SU-DHL-6 (cell line): ENCODE data around the gene CLDN5.

Experiments
- H2AFZ ChIP-seq: fragments of 200-600 bp; sonication (generic); 2 replicates; pipeline ENCODE4 v1.6.1; 2014; ENCODE audit warnings: low read depth, mild to moderate bottlenecking, moderate library complexity, mixed read lengths, antibody characterized with exemption, low read length; ENCODE audit not compliant: severe bottlenecking
- H3F3A ChIP-seq: fragments of 200-600 bp; shearing (Covaris generic); 2 replicates; pipeline ENCODE4 v1.6.0; 2016; ENCODE audit warnings: antibody characterized with exemption, mild to moderate bottlenecking; ENCODE audit not compliant: insufficient read depth
- H3K27ac ChIP-seq: fragments of 200-600 bp; sonication (generic); 2 replicates; pipeline ENCODE4 v1.5.1; 2016; ENCODE audit warnings: low read depth, mild to moderate bottlenecking, low read length, moderate library complexity, mixed read lengths
- H3K27me3 ChIP-seq: fragments of 200-600 bp; sonication (generic), shearing (Covaris generic); 2 replicates; pipeline ENCODE4 v1.6.0; 2014; ENCODE audit warnings: mild to moderate bottlenecking, low read length
- H3K36me3 ChIP-seq: fragments of 200-600 bp; sonication (generic); 2 replicates; pipeline ENCODE4 v1.6.1; 2014; ENCODE audit warnings: mild to moderate bottlenecking, low read length, mixed read lengths
- H3K4me2 ChIP-seq: fragments of 300-600, 200-600 bp; shearing (Covaris generic), sonication (generic); 2 replicates; pipeline ENCODE4 v1.6.0; 2014; ENCODE audit warnings: low read length, low read depth, mild to moderate bottlenecking; ENCODE audit not compliant: poor library complexity, severe bottlenecking
- H3K4me3 ChIP-seq: fragments of 200-600 bp; sonication (generic); 2 replicates; pipeline ENCODE4 v1.5.1; 2014; ENCODE audit warnings: antibody characterized with exemption, low read length, mild to moderate bottlenecking, mixed read lengths; ENCODE audit not compliant: insufficient read depth, poor library complexity, severe bottlenecking
- H3K79me2 ChIP-seq: fragments of 200-600 bp; sonication (generic); 2 replicates; pipeline ENCODE4 v1.6.1; 2014; ENCODE audit warnings: mild to moderate bottlenecking, low read length, moderate library complexity; ENCODE audit not compliant: insufficient read depth
- H3K9ac ChIP-seq: fragments of 200-600 bp; sonication (generic); 2 replicates; pipeline ENCODE4 v1.7.0; 2014; ENCODE audit warnings: mild to moderate bottlenecking, low read length
- H3K9me2 ChIP-seq: fragments of 200-600 bp; sonication (generic); replicated peaks from 2 replicates; pipeline ENCODE4 v1.6.1; 2014; ENCODE audit warnings: low read length; ENCODE audit not compliant: insufficient read depth
- H3K9me3 ChIP-seq: fragments of 200-600 bp; sonication (generic); 2 replicates; pipeline ENCODE4 v1.6.1; 2014; ENCODE audit warnings: low read length, mixed read lengths; ENCODE audit not compliant: insufficient read depth
- H4K20me1 ChIP-seq: fragments of 200-600 bp; sonication (generic); 2 replicates; pipeline ENCODE4 v1.6.1; 2014; ENCODE audit warnings: low read depth, mild to moderate bottlenecking, antibody characterized with exemption, low read length, moderate library complexity, mixed read lengths
- CTCF ChIP-seq: fragments of 200-600 bp; sonication (generic); IDR thresholded peaks from one replicate; pipeline ENCODE4 v1.5.1; 2017; ENCODE audit warnings: antibody characterized with exemption, mild to moderate bottlenecking, low read length, moderate library complexity; ENCODE audit not compliant: insufficient read depth, poor library complexity, severe bottlenecking
- EZH2phosphoT487 ChIP-seq: fragments of 200-600 bp; sonication (generic), shearing (Covaris generic); conservative IDR thresholded peaks from 2 replicates; pipeline ENCODE4 v1.6.1; 2018; ENCODE audit warnings: mild to moderate bottlenecking, antibody characterized with exemption, low read length, moderate library complexity, mixed read lengths

Gene CLDN5

GRCh38 chr22:19483481-19484244 is 40.5 kb downstream of the CLDN5 start:
- Histone ChIP-seq H3K36me3 (no peaks in the 10 kb centered on the region), H2AFZ (no peak overlapping the region), H3K27me3 (no peaks in the 10 kb centered on the region), H3K79me2 (peaks cover 14% of the 10 kb centered on the region), H3K4me2 (no peak overlapping the region), H3K9me3 (no peaks in the 10 kb centered on the region), H3K9ac (no peak overlapping the region), H3K27ac (no peak overlapping the region), H4K20me1 (no peaks in the 10 kb centered on the region), H3K4me3 (no peak overlapping the region), H3K9me2 (no peaks in the 10 kb centered on the region), H3F3A (no peaks in the 10 kb centered on the region)
- TF ChIP-seq EZH2phosphoT487 (no peak), CTCF (no peak)

GRCh38 chr22:19482297-19482696 is 41.9 kb downstream of the CLDN5 start:
- Histone ChIP-seq H3K9me2 (no peaks in the 10 kb centered on the region), H3K9me3 (no peaks in the 10 kb centered on the region), H3K27ac (no peak overlapping the region), H4K20me1 (no peaks in the 10 kb centered on the region), H3K36me3 (no peaks in the 10 kb centered on the region), H3K9ac (no peak overlapping the region), H3K27me3 (no peaks in the 10 kb centered on the region), H3K79me2 (peaks cover 28% of the 10 kb centered on the region), H2AFZ (no peak overlapping the region), H3K4me2 (no peak overlapping the region), H3K4me3 (no peak overlapping the region), H3F3A (no peaks in the 10 kb centered on the region)
- TF ChIP-seq EZH2phosphoT487 (no peak), CTCF (no peak)

GRCh38 chr22:19480789-19481188 is 43.4 kb downstream of the CLDN5 start:
- H2AFZ ChIP-seq: no peak overlapping the region
- no peaks in the 10 kb centered on the region for H3K27me3 ChIP-seq
- TF ChIP-seq CTCF (no peak), EZH2phosphoT487 (no peak)
- peak overlapping the region; percentile 59 for H3K4me2 ChIP-seq
- no peaks in the 10 kb centered on the region for H3K9me2 ChIP-seq
- no peak overlapping the region for H3K27ac ChIP-seq
- peak overlapping the region; percentile 85 for H3K9ac ChIP-seq
- H3K36me3 ChIP-seq: no peaks in the 10 kb centered on the region
- peak overlapping the region; percentile 84 for H3K4me3 ChIP-seq
- H3K79me2 ChIP-seq: peaks cover 38% of the 10 kb centered on the region
- H4K20me1 ChIP-seq: no peaks in the 10 kb centered on the region
- no peaks in the 10 kb centered on the region for H3F3A ChIP-seq
- H3K9me3 ChIP-seq: no peaks in the 10 kb centered on the region
